HG02973 (cell line): Measurements from ENCODE around the gene HELQ.
"Not testable (repeated sequence)": the region's sequence is repeated elsewhere in the genome, so short reads cannot be mapped to it uniquely, and the experiment has no call there.

ENCODE experiments used
- ATAC-seq: cut with Tn5 transposase; IDR thresholded peaks from one replicate; pipeline ENCODE4 v1.9.1; 2021; ENCODE audit warnings: moderate library complexity; ENCODE audit not compliant: unreplicated experiment

The HELQ gene

GRCh38 chr4:83436680-83437079 is 18.9 kb downstream of the HELQ start:
- no peak for ATAC-seq

- no peak for ATAC-seq
Observed at GRCh38 chr4:83431200-83431599, 24.4 kb downstream of the HELQ start.

- no peak for ATAC-seq
Observed at GRCh38 chr4:83418211-83418610, 37.4 kb downstream of the HELQ start.

GRCh38 chr4:83417566-83417965 is 38.1 kb downstream of the HELQ start:
- no peak for ATAC-seq

DNA sequence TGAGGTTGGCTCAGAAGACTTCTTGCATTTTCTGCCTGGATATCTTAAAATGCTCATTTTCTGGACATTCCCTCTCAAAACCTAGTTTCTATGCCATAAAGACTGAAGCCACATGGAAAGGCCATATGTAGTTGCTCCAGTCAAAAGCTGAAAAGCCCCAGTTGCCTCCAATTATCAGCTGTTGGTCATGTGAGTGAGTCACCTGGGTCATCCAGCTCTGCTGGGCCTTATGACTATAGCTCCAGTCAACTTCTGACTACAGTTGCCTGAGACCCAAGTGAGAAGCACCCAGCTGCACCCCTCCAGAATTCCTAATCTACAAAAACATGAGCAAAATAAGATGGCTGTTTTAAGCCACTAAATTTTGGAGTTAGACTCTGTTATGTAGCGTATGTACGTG is 41.9 kb downstream of the HELQ start:
- ATAC-seq: no peak

- no peak for ATAC-seq
Observed at GRCh38 chr4:83408908-83409307, 46.7 kb downstream of the HELQ start.

DNA sequence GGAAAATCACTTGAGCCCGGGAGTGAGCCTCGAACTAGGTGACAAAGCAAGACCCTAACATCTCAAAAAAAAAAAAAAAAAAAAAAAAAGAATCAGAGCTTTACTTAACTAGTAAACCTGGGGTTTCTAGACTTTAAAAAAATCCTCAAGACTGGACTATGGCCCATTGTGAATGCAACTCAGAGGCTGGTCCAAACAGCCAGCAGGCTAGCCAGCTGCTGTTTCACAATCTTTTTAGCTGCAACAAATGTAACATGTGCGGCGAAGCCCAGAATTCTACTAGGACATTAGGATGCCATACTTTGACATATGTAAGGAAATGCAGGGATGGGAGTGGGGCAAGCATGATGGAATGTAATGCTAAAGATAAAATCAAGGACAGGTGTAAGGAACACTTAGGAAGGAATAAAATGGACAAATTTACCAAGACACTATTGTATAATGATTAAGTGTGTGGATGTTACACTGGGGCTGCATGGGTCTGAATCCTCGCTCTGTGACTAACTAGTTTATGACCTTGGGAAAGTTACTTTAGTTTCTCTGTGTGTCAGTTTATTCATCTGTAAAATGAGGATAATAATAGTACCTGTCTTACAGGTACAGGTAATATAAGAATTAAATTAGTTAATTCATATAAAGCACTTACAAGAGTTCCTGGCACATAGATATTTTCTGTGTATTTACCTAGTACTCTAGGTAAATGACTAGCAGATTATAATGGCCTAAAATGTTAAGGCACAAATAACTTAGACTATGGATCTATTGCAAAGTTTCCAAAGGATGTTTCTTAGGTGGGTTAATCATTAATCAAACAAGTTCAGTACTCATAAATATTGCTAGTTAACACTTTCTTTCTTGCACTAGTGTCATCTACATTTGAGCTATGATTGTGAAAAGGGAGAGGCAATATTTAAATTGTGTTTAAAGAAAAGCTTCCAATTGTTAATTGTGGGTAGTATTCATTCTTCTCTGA is 49.5 kb downstream of the HELQ start:
- ATAC-seq: no peak

DNA sequence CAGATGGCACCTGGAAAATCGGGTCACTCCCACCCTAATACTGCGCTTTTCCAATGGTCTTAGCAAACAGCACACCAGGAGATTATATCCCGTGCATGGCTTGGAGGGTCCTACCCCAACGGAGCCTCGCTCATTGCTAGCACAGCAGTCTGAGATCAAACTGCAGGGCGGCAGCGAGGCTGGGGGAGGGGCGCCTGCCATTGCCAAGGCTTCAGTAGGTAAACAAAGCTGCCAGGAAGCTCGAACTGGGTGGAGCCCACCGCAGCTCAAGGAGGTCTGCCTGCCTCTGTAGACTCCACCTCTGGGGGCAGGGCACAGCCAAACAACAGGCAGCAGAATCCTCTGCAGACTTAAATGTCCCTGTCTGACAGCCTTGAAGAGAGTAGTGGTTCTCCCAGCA is 57.5 kb downstream of the HELQ start:
- not testable (repeated sequence) for ATAC-seq

DNA sequence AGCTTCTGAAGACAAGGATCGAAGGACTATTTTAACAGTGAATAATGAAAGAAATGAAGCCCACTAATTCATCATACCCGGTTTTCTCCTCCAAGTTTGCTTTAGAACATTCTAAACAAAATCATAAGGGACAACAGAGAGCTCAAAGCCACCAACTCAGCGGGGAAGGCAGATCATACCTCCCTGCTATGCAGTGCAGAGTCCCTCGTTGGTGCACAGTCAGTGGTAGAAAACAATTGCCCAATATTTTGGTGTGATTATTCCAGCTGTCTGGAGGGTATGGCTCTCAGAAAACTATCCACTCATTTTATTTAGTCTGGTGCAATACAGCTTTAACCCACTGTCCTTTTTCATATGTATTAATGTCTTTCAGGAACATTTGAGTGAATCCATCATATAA is 61.7 kb downstream of the HELQ start:
- no peak for ATAC-seq

DNA sequence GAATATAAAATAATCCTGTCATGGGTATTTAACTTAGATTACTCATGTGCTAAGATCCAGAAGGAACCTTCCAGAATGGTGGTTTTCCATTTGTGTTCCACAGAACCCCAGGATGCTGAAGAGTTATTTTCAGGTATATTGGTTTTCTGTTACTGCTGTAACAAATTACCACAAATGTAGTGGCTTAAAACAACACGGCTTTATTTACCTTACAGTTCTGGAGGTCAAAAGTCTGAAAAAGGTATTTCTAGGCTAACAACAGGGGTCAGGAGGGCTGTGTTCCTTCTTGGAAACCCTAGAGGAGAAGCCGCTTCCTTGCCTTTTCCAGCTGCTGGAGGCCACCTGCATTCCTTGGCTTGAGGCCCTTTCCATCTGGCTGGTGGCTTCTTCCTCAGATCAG is 63.1 kb downstream of the HELQ start:
- ATAC-seq: no peak

DNA sequence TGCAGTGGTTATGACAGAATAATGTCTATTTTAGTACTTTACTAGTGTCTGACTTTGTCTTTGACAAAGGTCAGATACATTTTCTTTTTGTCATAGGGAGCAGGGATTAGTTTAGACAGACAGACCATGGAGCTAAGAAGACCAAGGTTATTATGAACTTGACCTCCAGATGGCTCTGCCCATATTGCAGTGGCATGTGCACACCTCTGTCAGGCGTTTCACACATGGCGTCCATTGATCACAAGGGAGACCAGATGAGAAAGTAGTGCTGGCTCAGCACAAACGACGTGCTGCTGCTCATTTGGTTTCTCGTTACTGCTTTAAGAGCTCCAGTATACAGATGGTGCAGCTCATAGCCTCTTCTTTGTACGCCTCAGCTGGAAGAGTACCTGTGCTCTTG is 64.7 kb downstream of the HELQ start:
- ATAC-seq: no peak

DNA sequence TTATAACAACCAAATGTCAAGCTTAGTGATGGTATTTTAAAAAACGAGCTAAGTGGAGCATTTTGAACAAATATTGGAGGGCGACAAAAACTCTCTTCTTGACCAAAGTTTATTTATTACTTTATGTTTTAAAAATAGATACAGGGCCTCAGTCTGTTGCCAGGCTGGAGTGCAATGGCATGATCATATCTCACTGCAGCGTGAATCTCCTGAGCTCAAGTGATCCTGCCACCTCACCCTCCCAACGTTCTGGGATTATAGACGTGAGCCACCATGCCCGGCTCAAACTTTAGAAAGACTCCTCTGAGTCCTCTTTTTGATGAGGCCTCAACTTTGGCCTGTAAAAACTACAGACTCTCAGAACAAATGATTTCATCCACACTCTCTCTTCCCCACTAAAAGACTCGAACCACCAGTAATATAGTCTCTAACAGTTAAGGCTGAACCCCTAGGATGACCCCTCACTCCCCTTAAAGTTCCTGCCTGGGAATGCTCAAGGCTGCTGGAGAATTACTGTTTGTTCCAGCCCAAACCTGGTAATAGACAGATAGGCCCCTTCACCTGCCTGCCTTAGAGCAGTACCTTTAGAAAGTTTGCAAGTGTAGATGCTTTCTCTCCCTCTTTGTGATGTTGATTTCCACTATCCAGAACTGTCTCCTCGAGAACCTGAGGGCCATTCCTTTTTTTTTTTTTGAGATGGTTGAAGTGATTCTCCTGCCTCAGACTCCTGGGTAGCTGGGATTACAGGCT is 65.7 kb downstream of the HELQ start:
- ATAC-seq: no peak

- no peak for ATAC-seq
Observed at GRCh38 chr4:83389037-83389720, 66.4 kb downstream of the HELQ start.

- ATAC-seq: no peak
Observed at GRCh38 chr4:83388313-83388676, 67.3 kb downstream of the HELQ start.

- no peak for ATAC-seq
Observed at GRCh38 chr4:83387476-83388312, 67.9 kb downstream of the HELQ start.

DNA sequence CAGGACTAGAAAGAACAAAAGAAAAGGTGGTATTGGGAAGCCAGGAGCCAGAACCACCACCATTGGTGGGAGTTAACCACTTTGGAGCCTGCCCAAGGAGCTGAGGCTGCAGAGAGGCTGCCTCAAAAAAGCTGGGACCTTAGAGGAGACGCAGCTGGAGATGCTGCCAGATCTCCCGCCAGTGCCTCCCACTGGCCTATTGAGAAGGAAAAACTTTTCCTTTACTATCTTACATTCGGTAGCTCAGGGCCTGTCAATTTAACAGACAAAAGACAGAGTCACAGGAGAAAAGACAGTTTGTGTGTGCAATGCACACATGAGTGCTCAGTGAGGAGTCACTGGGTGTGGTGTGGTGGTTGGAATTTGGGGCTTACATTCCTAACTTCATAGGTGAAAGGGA is 68.6 kb downstream of the HELQ start:
- ATAC-seq: no peak

DNA sequence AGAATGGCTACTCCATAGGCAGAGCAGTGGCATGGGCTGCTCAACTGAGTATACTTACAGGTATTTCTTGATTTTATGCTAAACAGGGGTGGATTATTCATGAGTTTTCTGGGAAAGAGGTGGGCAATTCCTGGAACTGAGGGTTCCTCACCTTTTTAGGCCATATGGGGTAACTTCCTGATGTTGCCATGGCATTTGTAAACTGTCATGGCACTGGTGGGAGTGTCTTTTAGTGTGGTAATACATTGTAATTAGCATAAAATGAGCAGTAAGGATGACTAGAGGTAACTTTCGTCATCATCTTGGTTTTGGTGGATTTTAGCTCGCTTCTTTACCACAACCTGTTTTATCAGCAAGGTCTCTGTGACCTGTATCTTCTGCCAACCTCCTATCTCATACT is 72.8 kb downstream of the HELQ start:
- ATAC-seq: no peak

DNA sequence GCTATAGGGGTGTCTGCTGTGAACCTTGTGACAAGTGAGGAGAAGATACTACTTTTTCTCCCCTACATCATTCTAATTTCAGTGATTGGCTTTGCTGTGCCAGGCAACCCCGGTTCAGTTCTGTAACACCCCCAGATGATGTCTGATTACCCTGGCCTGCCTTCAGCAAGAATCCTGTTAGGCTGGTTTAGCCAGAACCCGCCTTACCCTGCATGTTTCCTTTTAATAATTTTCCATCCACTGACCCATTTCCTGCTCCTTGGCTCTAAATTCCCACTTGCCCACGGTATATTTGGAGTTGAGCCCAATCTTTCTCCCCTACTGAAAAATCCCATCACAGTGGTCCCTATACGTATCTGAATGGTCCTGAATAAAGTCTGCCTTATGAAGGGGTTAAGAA is 74.5 kb downstream of the HELQ start:
- no peak for ATAC-seq

DNA sequence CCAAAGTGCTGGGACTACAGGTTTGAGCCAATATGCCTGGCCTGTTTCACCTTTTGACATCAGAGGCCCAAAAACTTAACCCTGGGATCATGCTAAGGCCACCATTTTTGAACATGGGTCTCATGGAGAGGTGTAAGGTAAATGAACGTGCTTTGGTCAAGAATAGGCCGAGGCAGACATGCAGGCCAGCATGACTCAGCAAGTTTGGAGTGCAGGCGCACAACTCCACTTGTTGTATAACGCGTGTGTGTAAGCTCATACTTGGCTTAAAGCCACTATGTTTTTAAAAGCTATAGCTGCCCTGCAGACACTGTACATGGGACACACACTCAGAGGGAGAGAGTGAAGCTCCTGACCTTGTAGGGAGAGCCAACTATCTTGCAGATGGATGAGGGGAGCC is 77.2 kb downstream of the HELQ start:
- ATAC-seq: no peak

DNA sequence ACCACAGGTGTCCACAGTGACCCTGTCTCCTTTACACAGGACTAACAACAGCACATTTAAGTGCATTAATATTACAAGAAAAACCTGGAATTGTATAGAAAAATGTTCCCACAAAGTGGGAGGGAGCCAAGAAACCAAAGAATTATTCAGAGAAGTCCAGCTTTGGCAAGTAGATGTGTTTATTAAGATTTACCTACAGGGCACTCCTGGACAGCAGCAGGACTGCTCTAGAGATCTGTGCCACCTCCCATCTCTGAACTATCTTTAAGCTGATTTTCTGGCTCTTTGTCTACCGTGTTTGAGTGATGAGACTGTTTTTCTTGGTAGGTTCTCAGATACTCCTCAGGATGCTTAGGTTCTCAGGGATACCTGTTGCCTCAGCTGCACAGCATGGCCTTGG is 82.7 kb downstream of the HELQ start:
- no peak for ATAC-seq

DNA sequence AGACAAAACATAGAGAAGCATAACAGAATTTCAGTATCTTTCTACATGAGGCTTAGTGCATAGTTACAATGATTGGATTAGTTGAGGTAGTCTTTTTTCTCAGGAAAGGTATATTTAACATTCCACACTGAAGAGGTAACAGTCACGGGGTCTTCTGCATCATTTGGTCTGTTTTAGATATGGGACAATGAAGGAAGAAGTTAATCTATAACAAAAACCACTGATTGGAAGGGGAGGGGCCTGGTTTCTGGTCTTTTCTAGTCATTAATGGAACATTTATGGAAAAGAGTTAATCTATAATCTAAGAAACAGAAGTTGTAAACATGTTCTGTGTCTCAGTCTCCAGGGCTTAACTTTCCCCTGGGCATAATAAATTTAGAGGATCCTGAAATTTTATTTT is 83.7 kb downstream of the HELQ start:
- no peak for ATAC-seq
